WTC11 (cell line): Measurements from ENCODE around the gene SLC8A2. TPM values are rescaled to one million over a fixed set of nuclear protein-coding genes. Genes with fewer than 3 reads are reported as not detected.

Source experiments
- ATAC-seq: fragments of 200-7000 bp; cut with Tn5 transposase; 2 replicates; pipeline ENCODE4 v1.10.0; 2021; ENCODE audit warnings: mild to moderate bottlenecking, moderate library complexity
- CTCF ChIA-PET: fragments of 300-600 bp; sonication (Branson Sonifier 250); formaldehyde crosslinking; loops from one replicate; lab custom pipeline; 2021; ENCODE audit warnings: antibody characterized with exemption; lab: Charles Lee
- POLR2A ChIA-PET: fragments of 350-600 bp; sonication (Branson Sonifier 250); formaldehyde crosslinking; loops from one replicate; lab custom pipeline; 2021; ENCODE audit warnings: antibody characterized with exemption; lab: Charles Lee
- DNase-seq: peaks from one replicate; pipeline ENCODE4 v3.0.0; 2021; ENCODE audit warnings: low spot score
- H3K27ac Mint-ChIP-seq: 2 replicates; pipeline ENCODE4 v1.8.0; 2021; ENCODE audit warnings: mixed read lengths
- H3K27me3 Mint-ChIP-seq: 2 replicates; pipeline ENCODE4 v1.8.0; 2021; ENCODE audit warnings: low read depth, mild to moderate bottlenecking, moderate library complexity, mixed read lengths
- H3K36me3 Mint-ChIP-seq: 2 replicates; pipeline ENCODE4 v1.8.0; 2021; ENCODE audit warnings: mixed read lengths
- H3K4me1 Mint-ChIP-seq: 2 replicates; pipeline ENCODE4 v1.8.0; 2022; ENCODE audit warnings: mixed read lengths
- H3K4me3 Mint-ChIP-seq: 2 replicates; pipeline ENCODE4 v1.8.0; 2021; ENCODE audit warnings: mild to moderate bottlenecking, moderate library complexity, mixed read lengths
- H3K9me3 Mint-ChIP-seq: 2 replicates; pipeline ENCODE4 v1.8.0; 2021; ENCODE audit warnings: mixed read lengths
- CREB1 ChIP-seq: sonication (generic); formaldehyde crosslinking; IDR thresholded peaks from 2 replicates; pipeline ENCODE4 v1.8.0; 2023; ENCODE audit warnings: mild to moderate bottlenecking, missing genetic modification reagents
- ESRRA ChIP-seq: sonication (generic); formaldehyde crosslinking; IDR thresholded peaks from 2 replicates; pipeline ENCODE4 v1.8.1; 2022; ENCODE audit warnings: mild to moderate bottlenecking, missing genetic modification reagents, borderline replicate concordance
- GRHL2 ChIP-seq: fragments of 250-450 bp; sonication (Bioruptor Pico); IDR thresholded peaks from 2 replicates; pipeline ENCODE4 v1.8.0; 2022; ENCODE audit warnings: mild to moderate bottlenecking, moderate library complexity; ENCODE audit not compliant: insufficient replicate concordance, severe bottlenecking
- IRF2 ChIP-seq: sonication (generic); formaldehyde crosslinking; IDR thresholded peaks from 2 replicates; pipeline ENCODE4 v1.8.0; 2022; ENCODE audit warnings: low read depth, missing genetic modification reagents, borderline replicate concordance
- JAZF1 ChIP-seq: fragments of 250-450 bp; sonication (Bioruptor Pico); IDR thresholded peaks from 2 replicates; pipeline ENCODE4 v1.9.0; 2021; ENCODE audit warnings: moderate library complexity, mild to moderate bottlenecking, inconsistent platforms
- PRRX2 ChIP-seq: fragments of 250-450 bp; sonication (Bioruptor Pico); IDR thresholded peaks from 2 replicates; pipeline ENCODE4 v1.8.0; 2021; ENCODE audit warnings: mild to moderate bottlenecking
- SMAD4 ChIP-seq: sonication (generic); formaldehyde crosslinking; IDR thresholded peaks from 2 replicates; pipeline ENCODE4 v1.8.0; 2022; ENCODE audit warnings: mild to moderate bottlenecking, missing genetic modification reagents
- TCF7 ChIP-seq: sonication (generic); formaldehyde crosslinking; IDR thresholded peaks from 2 replicates; pipeline ENCODE4 v1.8.0; 2022; ENCODE audit warnings: mild to moderate bottlenecking, low read depth, missing genetic modification reagents, moderate library complexity
- TP53 ChIP-seq: sonication (generic); formaldehyde crosslinking; IDR thresholded peaks from 2 replicates; pipeline ENCODE4 v1.8.1; 2023; ENCODE audit warnings: mild to moderate bottlenecking, missing genetic modification reagents
- ZBTB21 ChIP-seq: sonication (generic); formaldehyde crosslinking; IDR thresholded peaks from 2 replicates; pipeline ENCODE4 v1.8.1; 2023; ENCODE audit warnings: mild to moderate bottlenecking, missing genetic modification reagents, borderline replicate concordance
- ZNF263 ChIP-seq: sonication (generic); formaldehyde crosslinking; IDR thresholded peaks from 2 replicates; pipeline ENCODE4 v1.8.1; 2022; ENCODE audit warnings: low read depth, mild to moderate bottlenecking, moderate library complexity, missing genetic modification reagents
- ZNF396 ChIP-seq: fragments of 250-450 bp; sonication (Bioruptor Pico); IDR thresholded peaks from 2 replicates; pipeline ENCODE4 v1.8.0; 2021; ENCODE audit warnings: mild to moderate bottlenecking, moderate library complexity, borderline replicate concordance
- ZNF416 ChIP-seq: fragments of 250-450 bp; sonication (Bioruptor Pico); IDR thresholded peaks from 2 replicates; pipeline ENCODE4 v1.9.0; 2021; ENCODE audit warnings: mild to moderate bottlenecking, inconsistent platforms
- ZNF423 ChIP-seq: fragments of 250-450 bp; sonication (Bioruptor Pico); IDR thresholded peaks from 2 replicates; pipeline ENCODE4 v2.1.2; 2022; ENCODE audit warnings: mild to moderate bottlenecking, moderate library complexity
- total RNA-seq: library from RNA; stranded (reverse); gene quantifications from 3 replicates; pipeline ENCODE4 v1.2.3, GENCODE V29; 2021
- TF ChIP-seq, protein P1 (sequence below): sonication (generic); formaldehyde crosslinking; IDR thresholded peaks from 2 replicates; pipeline ENCODE4 v1.8.0; 2023; ENCODE audit warnings: mild to moderate bottlenecking, missing genetic modification reagents
- TF ChIP-seq, protein P2 (sequence below): sonication (generic); formaldehyde crosslinking; IDR thresholded peaks from 2 replicates; pipeline ENCODE4 v1.8.0; 2022; ENCODE audit warnings: mild to moderate bottlenecking, missing genetic modification reagents
- TF ChIP-seq, protein P3 (sequence below): sonication (generic); formaldehyde crosslinking; IDR thresholded peaks from 2 replicates; pipeline ENCODE4 v1.8.1; 2022; ENCODE audit warnings: low read depth, missing genetic modification reagents, borderline replicate concordance
- TF ChIP-seq, protein P4 (sequence below): fragments of 250-450 bp; sonication (Bioruptor Pico); IDR thresholded peaks from 2 replicates; pipeline ENCODE4 v1.9.0; 2021; ENCODE audit warnings: mild to moderate bottlenecking
- TF ChIP-seq, protein P5 (sequence below): fragments of 250-450 bp; sonication (Bioruptor Pico); IDR thresholded peaks from 2 replicates; pipeline ENCODE4 v1.9.0; 2021; ENCODE audit warnings: moderate library complexity, mild to moderate bottlenecking, inconsistent platforms, borderline replicate concordance
- TF ChIP-seq, protein P6 (sequence below): fragments of 250-450 bp; sonication (Bioruptor Pico); IDR thresholded peaks from 2 replicates; pipeline ENCODE4 v1.9.0; 2021; ENCODE audit warnings: mild to moderate bottlenecking
- TF ChIP-seq, protein P7 (sequence below): sonication (generic); formaldehyde crosslinking; IDR thresholded peaks from 2 replicates; pipeline ENCODE4 v1.8.1; 2022; ENCODE audit warnings: low read depth, mild to moderate bottlenecking, moderate library complexity, missing genetic modification reagents, borderline replicate concordance
- TF ChIP-seq, protein P8 (sequence below): sonication (generic); formaldehyde crosslinking; IDR thresholded peaks from 2 replicates; pipeline ENCODE4 v1.8.0; 2022; ENCODE audit warnings: mild to moderate bottlenecking, missing genetic modification reagents

The SLC8A2 gene
- total RNA-seq, 1 experiment from 2014 or later = 6.5 TPM

DNA sequence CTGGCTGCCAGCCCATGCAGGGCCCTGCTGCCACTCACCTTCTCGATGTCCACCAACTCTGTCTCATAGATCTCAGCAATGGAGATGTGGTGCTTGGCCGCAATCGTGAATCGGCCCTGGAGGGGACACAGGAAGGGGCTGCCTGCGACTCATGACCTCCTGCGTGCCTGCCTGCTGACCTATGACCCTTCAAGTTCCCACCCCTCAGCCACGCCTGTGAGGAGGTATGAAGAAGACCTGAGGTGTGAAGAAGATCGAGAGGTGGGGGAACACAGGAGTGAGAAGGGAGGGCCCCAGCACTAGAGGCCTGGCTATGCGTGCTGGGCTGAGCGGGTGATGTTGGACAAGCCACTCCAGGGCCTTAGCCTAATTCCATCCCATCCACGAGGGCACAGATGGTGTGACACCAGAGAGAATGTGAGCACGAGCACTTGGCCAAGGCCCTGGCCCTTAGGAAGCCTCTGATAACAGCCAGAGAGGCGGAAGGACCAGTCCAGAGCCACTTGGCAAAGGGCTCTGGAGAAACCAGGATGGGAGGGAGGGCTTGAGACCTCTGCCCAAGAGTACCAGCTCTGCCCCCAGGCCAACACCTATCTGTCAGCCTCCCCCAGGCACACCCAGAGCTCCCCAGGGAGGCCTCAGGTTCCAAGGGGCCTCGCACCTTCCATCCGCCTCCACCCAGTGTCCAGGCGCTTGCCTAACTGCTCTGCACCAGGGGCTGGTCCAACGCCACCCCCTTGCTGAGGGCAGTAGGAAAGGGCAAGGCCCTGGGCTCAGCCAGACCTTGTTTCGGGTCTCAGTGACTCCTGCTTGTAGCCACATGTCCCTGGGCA, 21.9 kb upstream of the SLC8A2 start (continued):
- TF ChIP-seq, protein P1, sequence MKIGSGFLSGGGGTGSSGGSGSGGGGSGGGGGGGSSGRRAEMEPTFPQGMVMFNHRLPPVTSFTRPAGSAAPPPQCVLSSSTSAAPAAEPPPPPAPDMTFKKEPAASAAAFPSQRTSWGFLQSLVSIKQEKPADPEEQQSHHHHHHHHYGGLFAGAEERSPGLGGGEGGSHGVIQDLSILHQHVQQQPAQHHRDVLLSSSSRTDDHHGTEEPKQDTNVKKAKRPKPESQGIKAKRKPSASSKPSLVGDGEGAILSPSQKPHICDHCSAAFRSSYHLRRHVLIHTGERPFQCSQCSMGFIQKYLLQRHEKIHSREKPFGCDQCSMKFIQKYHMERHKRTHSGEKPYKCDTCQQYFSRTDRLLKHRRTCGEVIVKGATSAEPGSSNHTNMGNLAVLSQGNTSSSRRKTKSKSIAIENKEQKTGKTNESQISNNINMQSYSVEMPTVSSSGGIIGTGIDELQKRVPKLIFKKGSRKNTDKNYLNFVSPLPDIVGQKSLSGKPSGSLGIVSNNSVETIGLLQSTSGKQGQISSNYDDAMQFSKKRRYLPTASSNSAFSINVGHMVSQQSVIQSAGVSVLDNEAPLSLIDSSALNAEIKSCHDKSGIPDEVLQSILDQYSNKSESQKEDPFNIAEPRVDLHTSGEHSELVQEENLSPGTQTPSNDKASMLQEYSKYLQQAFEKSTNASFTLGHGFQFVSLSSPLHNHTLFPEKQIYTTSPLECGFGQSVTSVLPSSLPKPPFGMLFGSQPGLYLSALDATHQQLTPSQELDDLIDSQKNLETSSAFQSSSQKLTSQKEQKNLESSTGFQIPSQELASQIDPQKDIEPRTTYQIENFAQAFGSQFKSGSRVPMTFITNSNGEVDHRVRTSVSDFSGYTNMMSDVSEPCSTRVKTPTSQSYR (CRISPR knock-in tag) = no peak
- TF ChIP-seq ZBTB21 (CRISPR knock-in tag) (no peak), GRHL2 (no peak), ZNF396 (no peak)
- TF ChIP-seq, protein P2, sequence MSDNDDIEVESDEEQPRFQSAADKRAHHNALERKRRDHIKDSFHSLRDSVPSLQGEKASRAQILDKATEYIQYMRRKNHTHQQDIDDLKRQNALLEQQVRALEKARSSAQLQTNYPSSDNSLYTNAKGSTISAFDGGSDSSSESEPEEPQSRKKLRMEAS (CRISPR knock-in tag) = no peak

DNA sequence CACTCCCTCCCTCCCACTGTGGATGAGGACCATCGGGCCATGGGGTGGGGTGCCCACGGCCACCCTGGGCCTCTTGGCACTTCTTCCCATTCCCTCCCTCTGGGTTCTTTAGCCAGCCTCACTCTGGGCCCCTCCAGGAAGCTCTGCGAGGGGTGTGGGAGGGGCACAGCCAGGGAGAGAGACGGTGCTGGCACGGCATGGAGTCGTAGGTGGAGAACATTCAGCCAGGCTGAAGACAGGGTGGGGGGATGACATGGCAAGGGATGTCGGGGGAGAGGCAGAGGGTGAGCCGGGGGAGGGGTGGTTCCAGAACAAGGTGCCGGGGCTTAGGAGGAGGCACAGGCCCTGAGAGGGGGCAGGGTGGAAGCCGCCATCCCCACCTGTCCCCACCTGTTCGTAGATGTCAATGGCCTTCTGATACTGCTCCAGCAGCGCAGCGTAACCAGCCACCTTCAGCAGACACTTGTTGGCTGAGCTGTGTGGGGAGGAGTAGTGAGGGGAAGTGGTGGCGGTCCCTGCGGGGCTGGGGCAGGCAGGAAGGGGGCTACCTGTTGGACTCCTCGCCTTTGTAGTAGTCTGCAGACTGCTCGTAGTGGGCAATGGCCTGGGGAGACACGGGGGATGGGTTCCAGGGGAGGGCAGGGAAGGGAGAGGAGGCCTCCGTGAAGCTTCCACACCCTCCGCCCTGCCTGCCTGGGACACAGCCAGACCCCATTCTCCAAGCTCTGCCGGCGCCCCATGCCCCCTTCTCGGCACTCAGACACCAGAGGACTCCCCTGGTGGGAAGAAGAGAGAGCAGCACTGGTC, 21.1 kb upstream of the SLC8A2 start:
- no peaks in the 10 kb centered on the region for H3K9me3 Mint-ChIP-seq
- DNase-seq = no peak
- POLR2A ChIA-PET = no interaction called here
- TF ChIP-seq, protein P3, sequence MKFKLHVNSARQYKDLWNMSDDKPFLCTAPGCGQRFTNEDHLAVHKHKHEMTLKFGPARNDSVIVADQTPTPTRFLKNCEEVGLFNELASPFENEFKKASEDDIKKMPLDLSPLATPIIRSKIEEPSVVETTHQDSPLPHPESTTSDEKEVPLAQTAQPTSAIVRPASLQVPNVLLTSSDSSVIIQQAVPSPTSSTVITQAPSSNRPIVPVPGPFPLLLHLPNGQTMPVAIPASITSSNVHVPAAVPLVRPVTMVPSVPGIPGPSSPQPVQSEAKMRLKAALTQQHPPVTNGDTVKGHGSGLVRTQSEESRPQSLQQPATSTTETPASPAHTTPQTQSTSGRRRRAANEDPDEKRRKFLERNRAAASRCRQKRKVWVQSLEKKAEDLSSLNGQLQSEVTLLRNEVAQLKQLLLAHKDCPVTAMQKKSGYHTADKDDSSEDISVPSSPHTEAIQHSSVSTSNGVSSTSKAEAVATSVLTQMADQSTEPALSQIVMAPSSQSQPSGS = no peak
- TF ChIP-seq JAZF1 (CRISPR knock-in tag) (no peak), ZNF423 (CRISPR knock-in tag) (no peak), TCF7 (CRISPR knock-in tag) (no peak), IRF2 (CRISPR knock-in tag) (no peak), SMAD4 (CRISPR knock-in tag) (no peak), CREB1 (no peak), PRRX2 (CRISPR knock-in tag) (no peak), ESRRA (no peak), ZNF416 (CRISPR knock-in tag) (no peak), ZNF263 (CRISPR knock-in tag) (no peak), TP53 (no peak), ZNF396 (no peak)
- TF ChIP-seq, protein P4, sequence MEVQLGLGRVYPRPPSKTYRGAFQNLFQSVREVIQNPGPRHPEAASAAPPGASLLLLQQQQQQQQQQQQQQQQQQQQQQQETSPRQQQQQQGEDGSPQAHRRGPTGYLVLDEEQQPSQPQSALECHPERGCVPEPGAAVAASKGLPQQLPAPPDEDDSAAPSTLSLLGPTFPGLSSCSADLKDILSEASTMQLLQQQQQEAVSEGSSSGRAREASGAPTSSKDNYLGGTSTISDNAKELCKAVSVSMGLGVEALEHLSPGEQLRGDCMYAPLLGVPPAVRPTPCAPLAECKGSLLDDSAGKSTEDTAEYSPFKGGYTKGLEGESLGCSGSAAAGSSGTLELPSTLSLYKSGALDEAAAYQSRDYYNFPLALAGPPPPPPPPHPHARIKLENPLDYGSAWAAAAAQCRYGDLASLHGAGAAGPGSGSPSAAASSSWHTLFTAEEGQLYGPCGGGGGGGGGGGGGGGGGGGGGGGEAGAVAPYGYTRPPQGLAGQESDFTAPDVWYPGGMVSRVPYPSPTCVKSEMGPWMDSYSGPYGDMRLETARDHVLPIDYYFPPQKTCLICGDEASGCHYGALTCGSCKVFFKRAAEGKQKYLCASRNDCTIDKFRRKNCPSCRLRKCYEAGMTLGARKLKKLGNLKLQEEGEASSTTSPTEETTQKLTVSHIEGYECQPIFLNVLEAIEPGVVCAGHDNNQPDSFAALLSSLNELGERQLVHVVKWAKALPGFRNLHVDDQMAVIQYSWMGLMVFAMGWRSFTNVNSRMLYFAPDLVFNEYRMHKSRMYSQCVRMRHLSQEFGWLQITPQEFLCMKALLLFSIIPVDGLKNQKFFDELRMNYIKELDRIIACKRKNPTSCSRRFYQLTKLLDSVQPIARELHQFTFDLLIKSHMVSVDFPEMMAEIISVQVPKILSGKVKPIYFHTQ (CRISPR knock-in tag) = no peak
- TF ChIP-seq, protein P5, sequence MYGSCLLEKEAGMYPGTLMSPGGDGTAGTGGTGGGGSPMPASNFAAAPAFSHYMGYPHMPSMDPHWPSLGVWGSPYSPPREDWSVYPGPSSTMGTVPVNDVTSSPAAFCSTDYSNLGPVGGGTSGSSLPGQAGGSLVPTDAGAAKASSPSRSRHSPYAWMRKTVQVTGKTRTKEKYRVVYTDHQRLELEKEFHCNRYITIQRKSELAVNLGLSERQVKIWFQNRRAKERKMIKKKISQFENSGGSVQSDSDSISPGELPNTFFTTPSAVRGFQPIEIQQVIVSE = no peak
- TF ChIP-seq, protein P6, sequence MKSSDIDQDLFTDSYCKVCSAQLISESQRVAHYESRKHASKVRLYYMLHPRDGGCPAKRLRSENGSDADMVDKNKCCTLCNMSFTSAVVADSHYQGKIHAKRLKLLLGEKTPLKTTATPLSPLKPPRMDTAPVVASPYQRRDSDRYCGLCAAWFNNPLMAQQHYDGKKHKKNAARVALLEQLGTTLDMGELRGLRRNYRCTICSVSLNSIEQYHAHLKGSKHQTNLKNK (CRISPR knock-in tag) = no peak
- TF ChIP-seq, protein P7, sequence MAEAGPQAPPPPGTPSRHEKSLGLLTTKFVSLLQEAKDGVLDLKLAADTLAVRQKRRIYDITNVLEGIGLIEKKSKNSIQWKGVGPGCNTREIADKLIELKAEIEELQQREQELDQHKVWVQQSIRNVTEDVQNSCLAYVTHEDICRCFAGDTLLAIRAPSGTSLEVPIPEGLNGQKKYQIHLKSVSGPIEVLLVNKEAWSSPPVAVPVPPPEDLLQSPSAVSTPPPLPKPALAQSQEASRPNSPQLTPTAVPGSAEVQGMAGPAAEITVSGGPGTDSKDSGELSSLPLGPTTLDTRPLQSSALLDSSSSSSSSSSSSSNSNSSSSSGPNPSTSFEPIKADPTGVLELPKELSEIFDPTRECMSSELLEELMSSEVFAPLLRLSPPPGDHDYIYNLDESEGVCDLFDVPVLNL (CRISPR knock-in tag) = no peak
- TF ChIP-seq, protein P8, sequence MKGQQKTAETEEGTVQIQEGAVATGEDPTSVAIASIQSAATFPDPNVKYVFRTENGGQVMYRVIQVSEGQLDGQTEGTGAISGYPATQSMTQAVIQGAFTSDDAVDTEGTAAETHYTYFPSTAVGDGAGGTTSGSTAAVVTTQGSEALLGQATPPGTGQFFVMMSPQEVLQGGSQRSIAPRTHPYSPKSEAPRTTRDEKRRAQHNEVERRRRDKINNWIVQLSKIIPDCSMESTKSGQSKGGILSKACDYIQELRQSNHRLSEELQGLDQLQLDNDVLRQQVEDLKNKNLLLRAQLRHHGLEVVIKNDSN (CRISPR knock-in tag) = no peak
- TF ChIP-seq, all 79 proteins: peak for 0
- Mint-ChIP-seq H3K4me3 (no peak overlapping the region), H3K27ac (peak overlapping the region; percentile 65; the same call in 1 of the 2 replicates), H3K36me3 (peaks cover 5% of the 10 kb centered on the region; the same call in 1 of the 2 replicates), H3K4me1 (peaks cover 5% of the 10 kb centered on the region; the same call in 1 of the 2 replicates), H3K27me3 (no peaks in the 10 kb centered on the region)
- CTCF ChIA-PET = interaction anchor here (0.6 to 2.4 kb wide), 2 partner anchors 9 to 13 kb away, joined by 3 to 10 read pairs; partner anchors contain the start of gene KPTN
- peak; percentile 19; the same call in 1 of the 2 replicates for ATAC-seq
